ENCODE data around the gene SCAPER. TPM values are rescaled to one million over a fixed set of nuclear protein-coding genes. Genes with fewer than 3 reads are reported as not detected.
A peak's percentile ranks its signal among the peaks of the same experiment; 100 is the strongest.

The SCAPER gene
- total RNA-seq, 1 experiment from 2014 or later = 10.3 TPM

DNA sequence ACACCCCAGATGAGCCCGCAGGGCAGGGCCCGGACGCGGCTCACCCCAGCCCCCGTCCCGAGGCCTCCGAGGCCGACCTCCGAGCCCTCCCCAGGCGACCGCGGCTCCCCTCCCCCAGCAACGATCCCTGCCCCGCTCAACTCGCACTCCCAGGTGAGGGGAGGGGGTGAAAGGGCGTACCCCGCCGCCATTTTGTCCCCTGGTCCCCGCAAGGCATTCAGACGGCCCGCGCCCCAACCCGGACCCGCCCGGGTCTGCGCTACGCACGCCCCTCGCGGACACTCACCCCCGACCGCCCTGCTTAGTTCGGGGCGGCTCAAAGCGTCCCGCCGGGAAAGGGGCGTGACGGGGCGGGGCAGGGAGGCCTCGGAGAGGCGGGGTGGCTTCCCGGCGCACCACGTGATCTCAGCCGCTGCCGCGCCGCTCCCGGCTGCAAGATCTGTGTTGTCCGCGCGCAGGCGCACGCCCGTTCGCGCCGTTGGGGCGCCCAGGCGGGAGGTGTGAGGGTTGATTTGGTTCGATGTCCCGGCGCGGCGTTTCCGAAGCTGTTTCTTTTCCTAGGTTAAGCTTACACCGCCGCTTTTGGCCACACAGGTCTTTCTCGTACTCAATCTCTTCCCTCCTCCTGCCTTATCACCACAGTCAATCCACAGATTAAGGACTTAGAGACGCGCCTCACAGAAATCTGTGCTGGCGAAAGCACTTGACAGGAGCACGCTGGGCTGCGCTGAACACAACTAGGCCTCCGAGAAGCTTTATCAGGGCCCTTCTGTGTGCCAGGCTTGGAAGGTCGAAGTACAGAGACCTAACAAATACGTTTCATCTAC is at the start of gene SCAPER (continued):
- TF ChIP-seq, protein P1, sequence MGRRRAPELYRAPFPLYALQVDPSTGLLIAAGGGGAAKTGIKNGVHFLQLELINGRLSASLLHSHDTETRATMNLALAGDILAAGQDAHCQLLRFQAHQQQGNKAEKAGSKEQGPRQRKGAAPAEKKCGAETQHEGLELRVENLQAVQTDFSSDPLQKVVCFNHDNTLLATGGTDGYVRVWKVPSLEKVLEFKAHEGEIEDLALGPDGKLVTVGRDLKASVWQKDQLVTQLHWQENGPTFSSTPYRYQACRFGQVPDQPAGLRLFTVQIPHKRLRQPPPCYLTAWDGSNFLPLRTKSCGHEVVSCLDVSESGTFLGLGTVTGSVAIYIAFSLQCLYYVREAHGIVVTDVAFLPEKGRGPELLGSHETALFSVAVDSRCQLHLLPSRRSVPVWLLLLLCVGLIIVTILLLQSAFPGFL (CRISPR knock-in tag; IDR thresholded peaks at IDR 0.05; ENCODE audit: borderline replicate concordance) = no peak
- TF ChIP-seq NFYB (CRISPR knock-in tag; conservative IDR thresholded peaks at IDR 0.05; ENCODE audit: low read depth) = peak; percentile 37; the same call in 1 of the 2 replicates
- no peak for TF ChIP-seq ZNF121 (CRISPR knock-in tag; IDR thresholded peaks at IDR 0.05)
- TF ChIP-seq USF1 (CRISPR knock-in tag; IDR thresholded peaks at IDR 0.05) = peak; percentile 96
- no peak for TF ChIP-seq ZMAT4 (CRISPR knock-in tag; IDR thresholded peaks at IDR 0.05)
- TF ChIP-seq ZNF425 (CRISPR knock-in tag; conservative IDR thresholded peaks at IDR 0.05) = no peak
- peak; percentile 86 for TF ChIP-seq FOXK1 (CRISPR knock-in tag; IDR thresholded peaks at IDR 0.05)
- TF ChIP-seq, protein P2, sequence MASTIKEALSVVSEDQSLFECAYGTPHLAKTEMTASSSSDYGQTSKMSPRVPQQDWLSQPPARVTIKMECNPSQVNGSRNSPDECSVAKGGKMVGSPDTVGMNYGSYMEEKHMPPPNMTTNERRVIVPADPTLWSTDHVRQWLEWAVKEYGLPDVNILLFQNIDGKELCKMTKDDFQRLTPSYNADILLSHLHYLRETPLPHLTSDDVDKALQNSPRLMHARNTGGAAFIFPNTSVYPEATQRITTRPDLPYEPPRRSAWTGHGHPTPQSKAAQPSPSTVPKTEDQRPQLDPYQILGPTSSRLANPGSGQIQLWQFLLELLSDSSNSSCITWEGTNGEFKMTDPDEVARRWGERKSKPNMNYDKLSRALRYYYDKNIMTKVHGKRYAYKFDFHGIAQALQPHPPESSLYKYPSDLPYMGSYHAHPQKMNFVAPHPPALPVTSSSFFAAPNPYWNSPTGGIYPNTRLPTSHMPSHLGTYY (CRISPR knock-in tag; IDR thresholded peaks at IDR 0.05) = no peak
- TF ChIP-seq JAZF1 (CRISPR knock-in tag; IDR thresholded peaks at IDR 0.05) = no peak
- TF ChIP-seq GABPB1 (CRISPR knock-in tag; IDR thresholded peaks at IDR 0.05) = peak; percentile 51
- TF ChIP-seq CREM (CRISPR knock-in tag; IDR thresholded peaks at IDR 0.05) = peak; percentile 73; the same call in 1 of the 2 replicates
- no peak for TF ChIP-seq ZBTB21 (CRISPR knock-in tag; IDR thresholded peaks at IDR 0.05; ENCODE audit: borderline replicate concordance)
- TF ChIP-seq CREB1 (CRISPR knock-in tag; IDR thresholded peaks at IDR 0.05) = peak; percentile 92
- TF ChIP-seq RELA (CRISPR knock-in tag; IDR thresholded peaks at IDR 0.05; ENCODE audit: borderline replicate concordance) = peak; percentile 89; the same call in 1 of the 2 replicates
- TF ChIP-seq, protein P3, sequence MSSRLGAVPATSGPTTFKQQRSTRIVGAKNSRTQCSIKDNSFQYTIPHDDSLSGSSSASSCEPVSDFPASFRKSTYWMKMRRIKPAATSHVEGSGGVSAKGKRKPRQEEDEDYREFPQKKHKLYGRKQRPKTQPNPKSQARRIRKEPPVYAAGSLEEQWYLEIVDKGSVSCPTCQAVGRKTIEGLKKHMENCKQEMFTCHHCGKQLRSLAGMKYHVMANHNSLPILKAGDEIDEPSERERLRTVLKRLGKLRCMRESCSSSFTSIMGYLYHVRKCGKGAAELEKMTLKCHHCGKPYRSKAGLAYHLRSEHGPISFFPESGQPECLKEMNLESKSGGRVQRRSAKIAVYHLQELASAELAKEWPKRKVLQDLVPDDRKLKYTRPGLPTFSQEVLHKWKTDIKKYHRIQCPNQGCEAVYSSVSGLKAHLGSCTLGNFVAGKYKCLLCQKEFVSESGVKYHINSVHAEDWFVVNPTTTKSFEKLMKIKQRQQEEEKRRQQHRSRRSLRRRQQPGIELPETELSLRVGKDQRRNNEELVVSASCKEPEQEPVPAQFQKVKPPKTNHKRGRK (CRISPR knock-in tag; IDR thresholded peaks at IDR 0.05; ENCODE audit: borderline replicate concordance) = no peak

GRCh38 chr15:76954744-76955143 is 49.6 kb upstream of the SCAPER start:
- ATAC-seq = no peak

More at GRCh38 chr15:76954744-76955143, 49.6 kb upstream of the SCAPER start:
- TF ChIP-seq EMX1 (CRISPR knock-in tag; IDR thresholded peaks at IDR 0.05) = no peak
- no peaks in the 10 kb centered on the region for H3K9me3 Mint-ChIP-seq
- POLR2A ChIA-PET = no interaction called here
- DNase-seq (ENCODE audit: low spot score) = no peak
- CTCF ChIA-PET = interaction anchor here (1.8 kb wide), 1 partner anchor 19 kb away, joined by 3 read pairs; no protein-coding TSS in a partner anchor
- peaks cover 9% of the 10 kb centered on the region for H3K36me3 Mint-ChIP-seq
- H3K27ac Mint-ChIP-seq = no peak overlapping the region
- H3K4me1 Mint-ChIP-seq = peaks cover 12% of the 10 kb centered on the region
- H3K4me3 Mint-ChIP-seq = no peak overlapping the region
- H3K27me3 Mint-ChIP-seq (ENCODE audit: low read depth) = no peaks in the 10 kb centered on the region

All from WTC11 (cell line).